Measurements from ENCODE around the gene CDK19. TPM values are rescaled to one million over a fixed set of nuclear protein-coding genes. Genes with fewer than 3 reads are reported as not detected.

Gene CDK19
- total RNA-seq, 1 experiment from 2014 or later: 36.8 TPM

- H4K20me1 ChIP-seq (ENCODE audit: insufficient read depth): no peaks in the 10 kb centered on the region
- H3K9me2 ChIP-seq (ENCODE audit: insufficient read depth): no peaks in the 10 kb centered on the region
- BruUV-seq (replicated peaks): no TSS peak
- H3K27me3 ChIP-seq (ENCODE audit: insufficient read depth, low read depth): no peaks in the 10 kb centered on the region
- peaks cover 4% of the 10 kb centered on the region; the same call in 1 of the 2 replicates for H3K4me1 ChIP-seq (replicated peaks; ENCODE audit: insufficient read depth)
- no peaks in the 10 kb centered on the region for H3K79me2 ChIP-seq (ENCODE audit: low read depth)
- no peaks in the 10 kb centered on the region for H3F3A ChIP-seq (ENCODE audit: insufficient read depth, low read depth)
- intact Hi-C loops (cut with micrococcal nuclease; ENCODE audit: unreplicated experiment): loop anchor here (2.0 kb wide), 2 partner anchors 154 to 192 kb away; partner anchors contain the start of gene AMD1
- DNase-seq: no peak
- H3K36me3 ChIP-seq (ENCODE audit: low read depth): no peaks in the 10 kb centered on the region
- H2AFZ ChIP-seq: no peak overlapping the region
- no peak overlapping the region for H3K4me2 ChIP-seq
- TF ChIP-seq CTCF (conservative IDR thresholded peaks at IDR 0.05) (no peak), EZH2 (IDR thresholded peaks at IDR 0.05; ENCODE audit: low read depth) (no peak)
- POLR2A ChIA-PET (ENCODE audit: unreplicated experiment): interaction anchor here (1.6 kb wide), 1 partner anchor 191 kb away, joined by 8 read pairs; the partner anchor contains the start of gene AMD1
- H3K9me3 ChIP-seq (ENCODE audit: insufficient read depth, low read depth): no peaks in the 10 kb centered on the region
- no peak overlapping the region for H3K4me3 ChIP-seq
- CTCF ChIA-PET: interaction anchor here (0.6 to 1.9 kb wide), 5 partner anchors 9 to 267 kb away, joined by 3 to 8 read pairs (median 4); no protein-coding TSS in a partner anchor
- no peak overlapping the region for H3K27ac ChIP-seq
Observed at GRCh38 chr6:110683241-110683640, 132.0 kb downstream of the CDK19 start.

- intact Hi-C loops (cut with micrococcal nuclease; ENCODE audit: unreplicated experiment): loop anchor here (1.0 to 2.0 kb wide), 5 partner anchors 154 to 317 kb away; partner anchors contain the start of gene AMD1
- Histone ChIP-seq H3K4me2 (0 out of 2 replicates have a peak overlapping the region, but pooled peaks have one; percentile 9), H3K4me3 (no peak overlapping the region), H3K27me3 (ENCODE audit: insufficient read depth, low read depth) (no peaks in the 10 kb centered on the region), H3K27ac (no peak overlapping the region), H3K36me3 (ENCODE audit: low read depth) (no peaks in the 10 kb centered on the region), H3K4me1 (replicated peaks; ENCODE audit: insufficient read depth) (peaks cover 4% of the 10 kb centered on the region; the same call in 1 of the 2 replicates), H3K79me2 (ENCODE audit: low read depth) (no peaks in the 10 kb centered on the region), H3F3A (ENCODE audit: insufficient read depth, low read depth) (no peaks in the 10 kb centered on the region), H3K9me3 (ENCODE audit: insufficient read depth, low read depth) (no peaks in the 10 kb centered on the region), H2AFZ (no peak overlapping the region), H4K20me1 (ENCODE audit: insufficient read depth) (no peaks in the 10 kb centered on the region), H3K9me2 (ENCODE audit: insufficient read depth) (no peaks in the 10 kb centered on the region)
- CTCF ChIA-PET: interaction anchor here (0.5 to 1.9 kb wide), 9 partner anchors 8 to 300 kb away, joined by 3 to 8 read pairs (median 4); partner anchors contain the start of genes AMD1, CDK19 and RPF2
- TF ChIP-seq EZH2 (IDR thresholded peaks at IDR 0.05; ENCODE audit: low read depth) (no peak), CTCF (conservative IDR thresholded peaks at IDR 0.05) (peak; percentile 91)
- DNase-seq: peak; percentile 51 to 81
- BruUV-seq (replicated peaks): no TSS peak
- POLR2A ChIA-PET (ENCODE audit: unreplicated experiment): interaction anchor here (0.7 to 1.6 kb wide), 3 partner anchors 11 to 194 kb away, joined by 5 to 8 read pairs (median 7); partner anchors contain the start of gene AMD1
Observed at GRCh38 chr6:110682460-110682853, 132.8 kb downstream of the CDK19 start.

- Histone ChIP-seq H3K9me2 (ENCODE audit: insufficient read depth) (no peaks in the 10 kb centered on the region), H4K20me1 (ENCODE audit: insufficient read depth) (no peaks in the 10 kb centered on the region), H2AFZ (no peak overlapping the region), H3K36me3 (ENCODE audit: low read depth) (no peaks in the 10 kb centered on the region), H3K4me3 (no peak overlapping the region), H3K27ac (no peak overlapping the region), H3K9me3 (ENCODE audit: insufficient read depth, low read depth) (no peaks in the 10 kb centered on the region), H3K27me3 (ENCODE audit: insufficient read depth, low read depth) (no peaks in the 10 kb centered on the region), H3F3A (ENCODE audit: insufficient read depth, low read depth) (no peaks in the 10 kb centered on the region), H3K79me2 (ENCODE audit: low read depth) (no peaks in the 10 kb centered on the region), H3K4me1 (replicated peaks; ENCODE audit: insufficient read depth) (peaks cover 4% of the 10 kb centered on the region; the same call in 1 of the 2 replicates), H3K4me2 (no peak overlapping the region)
- intact Hi-C loops (cut with micrococcal nuclease; ENCODE audit: unreplicated experiment): loop anchor here (1.0 to 2.0 kb wide), 5 partner anchors 153 to 318 kb away; partner anchors contain the start of gene AMD1
- no peak for DNase-seq
- no TSS peak for BruUV-seq (replicated peaks)
- TF ChIP-seq CTCF (conservative IDR thresholded peaks at IDR 0.05) (no peak), EZH2 (IDR thresholded peaks at IDR 0.05; ENCODE audit: low read depth) (no peak)
- POLR2A ChIA-PET (ENCODE audit: unreplicated experiment): interaction anchor here (0.6 to 1.6 kb wide), 5 partner anchors 12 to 307 kb away, joined by 4 to 8 read pairs (median 6); partner anchors contain the start of gene AMD1
- CTCF ChIA-PET: interaction anchor here (0.5 to 1.9 kb wide), 7 partner anchors 9 to 301 kb away, joined by 3 to 8 read pairs (median 5); partner anchors contain the start of genes AMD1, CDK19 and RPF2
Observed at GRCh38 chr6:110681543-110682459, 133.5 kb downstream of the CDK19 start.

Data from PC-9 (cell line).